ENCODE measurements around the gene C15orf39.

- TF ChIP-seq CTCF (IDR thresholded peaks at IDR 0.05; ENCODE audit: insufficient read depth, low read length, poor library complexity, severe bottlenecking) (no peak), EZH2phosphoT487 (conservative IDR thresholded peaks at IDR 0.05; ENCODE audit: low read length) (no peak)
Observed at GRCh38 chr15:75232252-75232813, 30.7 kb downstream of the C15orf39 start.

Measured in SU-DHL-6 (cell line).